IPS DF 19.7 (cell line): ENCODE measurements around the gene AMPH.
"Not testable (repeated sequence)": the region's sequence is repeated elsewhere in the genome, so short reads cannot be mapped to it uniquely, and the experiment has no call there.

Experiments
- DNase-seq: peaks from one replicate; pipeline ENCODE4 v3.0.0-alpha.2; 2013; ENCODE audit warnings: low read depth, low spot score

AMPH gene

DNA sequence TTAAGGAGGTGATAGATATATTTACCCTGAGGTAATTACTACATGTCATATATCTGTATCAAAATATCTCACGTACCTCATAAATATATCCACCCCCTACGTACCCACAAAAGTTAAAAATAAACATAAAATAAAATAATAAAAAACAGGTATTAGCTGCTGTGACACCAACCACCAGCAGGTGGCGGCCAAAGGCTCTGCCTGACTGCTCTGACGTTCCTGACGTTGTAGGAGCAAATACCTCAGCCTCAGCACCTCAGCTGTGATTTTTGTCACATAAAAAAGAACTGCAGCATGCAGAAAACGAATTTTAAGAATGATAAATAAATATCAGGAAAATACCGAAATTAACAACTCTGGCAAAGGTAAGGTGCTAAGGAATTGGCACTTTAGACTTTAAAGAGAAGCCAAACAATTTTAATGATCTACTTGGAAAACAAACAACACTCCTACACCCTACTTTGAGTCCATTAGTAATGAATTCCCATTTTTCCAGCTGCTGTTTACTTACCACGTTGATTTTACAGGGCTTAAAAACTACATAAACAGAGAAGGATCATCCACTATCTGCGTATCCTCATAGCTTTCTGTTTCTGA is 232.3 kb downstream of the AMPH start:
- no peak for DNase-seq

DNA sequence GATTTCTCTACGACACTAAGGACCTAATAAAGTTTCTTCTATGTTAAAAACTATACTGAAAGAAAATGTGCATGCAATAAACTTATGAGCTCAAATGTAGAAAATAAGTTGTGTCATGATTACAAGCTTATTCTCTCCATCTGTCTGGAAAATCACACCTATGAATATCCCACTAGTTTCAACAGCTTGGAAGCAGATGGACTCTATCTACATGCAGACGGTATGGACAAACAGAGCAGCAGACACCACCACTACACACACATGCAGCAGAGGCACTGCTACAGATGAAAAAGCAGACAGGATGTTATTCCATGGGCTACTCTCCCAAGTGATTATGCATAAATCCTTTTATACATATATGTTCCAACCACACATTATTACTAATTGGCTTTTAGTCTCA is 234.3 kb downstream of the AMPH start:
- no peak for DNase-seq

DNA sequence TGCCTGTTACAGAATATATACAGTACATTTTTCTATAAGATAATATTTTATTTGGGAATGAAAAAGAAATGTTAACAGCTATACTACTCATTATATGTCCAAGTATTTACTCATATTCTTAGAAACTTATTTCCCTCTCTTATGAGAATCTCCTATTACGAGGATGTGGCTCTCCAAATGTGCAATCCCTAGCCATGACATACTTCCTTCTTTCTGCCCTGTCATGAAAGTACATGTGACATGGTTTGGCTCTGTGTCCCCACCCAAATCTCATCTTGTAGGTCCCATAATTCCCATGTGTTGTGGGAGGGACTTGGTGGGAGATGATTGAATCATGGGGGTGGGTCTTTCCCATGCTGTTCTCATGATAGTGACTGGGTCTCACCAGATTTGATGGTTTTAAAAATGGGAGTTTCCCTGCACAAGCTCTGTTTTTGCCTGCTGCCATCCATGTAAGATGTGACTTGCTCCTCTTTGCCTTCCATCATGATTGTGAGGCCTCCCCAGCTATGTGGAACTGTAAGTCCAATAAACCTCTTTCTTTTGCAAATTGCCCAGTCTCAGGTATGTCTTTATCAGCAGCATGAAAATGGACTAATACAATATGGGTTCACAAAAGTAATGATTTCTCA is 235.1 kb downstream of the AMPH start:
- DNase-seq = not testable (repeated sequence)

DNA sequence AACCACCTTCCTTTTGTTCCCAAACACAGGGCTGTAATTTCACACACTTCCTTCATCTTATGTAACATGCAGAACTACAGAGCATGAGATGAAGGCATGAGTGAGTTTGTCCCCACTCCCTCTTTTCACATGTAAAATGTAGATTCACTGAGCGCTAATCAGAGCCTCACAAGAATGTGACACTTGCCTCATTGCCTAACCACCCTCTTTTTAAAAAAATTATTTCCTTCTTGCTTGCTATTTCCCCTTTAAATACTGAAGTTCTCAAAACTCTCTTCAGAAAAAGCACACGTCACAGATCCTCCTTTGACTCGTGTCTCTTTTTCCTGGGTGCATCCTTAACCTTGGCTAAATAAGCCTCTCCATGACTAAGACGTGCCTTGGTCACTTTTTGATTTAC is 236.5 kb downstream of the AMPH start:
- no peak for DNase-seq

DNA sequence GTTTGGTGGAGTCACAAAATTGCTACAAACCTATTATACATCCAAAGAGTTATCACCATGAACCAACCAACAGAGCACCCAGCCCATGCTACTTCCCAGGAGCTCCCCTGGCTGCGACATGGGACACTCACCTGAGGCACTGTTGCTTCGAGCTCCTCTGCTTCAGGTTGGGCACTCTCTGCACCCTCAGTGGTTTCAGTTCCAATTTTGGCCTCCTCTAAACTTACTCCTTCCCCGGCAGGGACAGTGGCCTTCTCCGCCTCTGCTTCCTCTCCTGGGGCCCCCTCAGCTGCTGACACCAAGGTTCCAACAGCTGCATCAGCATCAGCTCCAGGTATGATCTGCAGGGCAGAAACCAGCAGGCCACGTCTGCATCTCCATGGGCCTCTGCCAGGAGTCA is 237.3 kb downstream of the AMPH start:
- DNase-seq = no peak

DNA sequence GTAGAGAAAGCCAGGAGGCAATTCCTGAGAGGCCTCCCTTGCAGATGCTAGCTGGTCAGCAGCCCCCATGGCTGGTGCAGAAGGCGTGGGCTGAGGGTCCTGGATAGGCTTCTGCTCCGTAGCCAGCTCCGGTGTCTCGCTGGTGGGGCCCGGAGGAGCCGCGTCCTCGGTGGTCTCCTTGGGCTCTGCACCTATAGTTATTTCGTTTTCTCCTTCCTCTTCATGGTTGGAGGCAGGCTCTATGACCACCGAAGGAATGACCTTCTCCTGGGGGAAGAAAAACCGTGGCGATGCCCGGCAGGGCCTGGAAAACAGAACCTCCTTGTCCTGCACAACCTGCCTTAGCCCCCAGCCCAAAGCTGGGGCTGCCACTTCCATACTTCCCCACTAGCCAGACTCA is 239.4 kb downstream of the AMPH start:
- no peak for DNase-seq

DNA sequence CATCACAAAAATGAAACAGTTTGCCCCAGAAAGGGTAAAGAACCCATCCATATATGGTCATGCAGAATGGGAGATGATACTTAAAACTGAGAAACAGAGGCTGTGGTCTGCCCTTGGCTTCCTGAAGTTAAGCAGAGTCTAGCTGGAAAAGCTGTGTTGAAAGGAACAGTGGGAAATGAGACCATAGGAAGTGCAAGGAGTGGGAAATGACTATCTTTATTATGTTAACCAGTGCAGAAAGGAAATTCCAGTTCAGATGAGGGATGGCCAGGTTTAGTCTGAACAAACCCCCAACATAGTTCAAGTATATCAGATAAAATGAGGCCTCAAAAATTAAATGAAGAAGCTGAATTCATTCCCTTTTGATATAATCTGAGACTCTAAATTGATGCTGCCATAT is 245.5 kb downstream of the AMPH start:
- no peak for DNase-seq

DNA sequence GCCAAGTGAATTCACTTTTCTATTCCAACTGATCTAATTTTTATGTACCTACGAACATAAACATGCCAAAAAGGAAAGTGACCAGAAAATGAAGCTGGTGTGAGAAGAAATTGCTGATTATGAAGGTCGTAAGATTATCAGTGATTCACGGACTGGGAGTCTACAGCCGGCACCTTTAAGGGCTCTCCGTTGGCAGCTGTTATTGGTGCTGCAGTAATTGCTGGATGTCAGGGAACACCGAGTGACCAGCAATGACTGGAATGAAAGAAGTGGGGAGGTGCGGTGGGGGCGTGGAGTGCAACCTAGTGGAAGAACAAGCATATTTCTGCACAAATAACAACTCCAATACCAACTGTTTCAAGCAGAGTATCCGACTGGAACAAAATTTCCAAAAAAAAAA is 247.9 kb downstream of the AMPH start:
- no peak for DNase-seq

DNA sequence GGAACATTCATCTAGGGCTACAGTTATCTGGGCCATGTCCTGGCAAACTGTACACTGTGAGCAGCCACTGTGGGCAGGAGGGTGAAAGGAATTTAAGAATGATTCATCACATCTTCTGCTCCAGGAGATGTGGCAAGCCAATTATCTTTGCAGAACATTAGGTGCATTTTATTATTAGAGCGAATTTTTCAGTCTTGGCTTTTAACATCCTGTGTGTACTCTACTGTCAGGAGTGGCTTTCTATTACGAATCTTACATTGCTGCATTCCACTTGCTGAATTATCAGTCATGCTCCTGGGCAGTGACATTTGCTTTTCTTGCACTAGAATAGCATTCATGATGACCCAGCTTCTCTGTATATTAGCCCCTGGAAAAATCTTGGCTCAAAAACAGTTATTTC is 248.5 kb downstream of the AMPH start:
- DNase-seq = no peak

DNA sequence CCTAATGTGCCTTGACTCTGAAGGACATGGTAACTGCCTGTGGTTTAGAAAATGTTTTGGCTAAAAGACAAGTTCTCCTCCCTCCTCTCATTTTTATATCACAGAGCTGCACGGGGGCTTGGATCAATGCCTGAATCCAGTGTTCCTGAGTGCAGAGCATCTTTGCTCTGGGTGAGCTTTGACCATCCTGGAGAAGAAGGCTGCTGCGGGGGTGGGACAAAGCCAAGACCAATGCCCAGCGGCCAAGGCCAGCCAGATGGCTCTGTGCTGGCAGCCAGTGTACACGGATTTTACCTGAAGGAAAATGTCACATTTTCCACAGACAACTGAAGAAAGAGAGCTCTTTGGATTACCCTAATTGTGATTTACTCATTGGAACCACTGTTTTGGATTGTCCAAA is 255.7 kb downstream of the AMPH start:
- DNase-seq = no peak

DNA sequence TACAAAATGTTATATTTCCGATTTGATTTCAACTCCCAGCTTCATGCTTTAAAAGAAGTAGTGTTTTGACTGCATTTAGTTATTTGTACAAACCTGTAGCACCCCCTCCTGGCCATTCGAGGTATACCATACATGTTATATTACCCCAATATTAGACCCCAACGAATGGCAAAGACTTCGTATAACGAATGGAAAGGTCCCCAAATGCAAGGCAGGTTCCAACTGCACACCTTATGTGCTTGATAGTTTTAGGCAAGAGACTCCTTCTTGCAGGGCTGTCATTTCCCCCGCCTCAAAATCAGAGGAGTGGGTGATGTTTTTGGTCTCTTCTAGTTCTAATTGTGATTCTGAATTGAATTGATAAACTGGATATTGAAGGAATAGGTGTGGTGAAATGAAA is 256.7 kb downstream of the AMPH start:
- no peak for DNase-seq

DNA sequence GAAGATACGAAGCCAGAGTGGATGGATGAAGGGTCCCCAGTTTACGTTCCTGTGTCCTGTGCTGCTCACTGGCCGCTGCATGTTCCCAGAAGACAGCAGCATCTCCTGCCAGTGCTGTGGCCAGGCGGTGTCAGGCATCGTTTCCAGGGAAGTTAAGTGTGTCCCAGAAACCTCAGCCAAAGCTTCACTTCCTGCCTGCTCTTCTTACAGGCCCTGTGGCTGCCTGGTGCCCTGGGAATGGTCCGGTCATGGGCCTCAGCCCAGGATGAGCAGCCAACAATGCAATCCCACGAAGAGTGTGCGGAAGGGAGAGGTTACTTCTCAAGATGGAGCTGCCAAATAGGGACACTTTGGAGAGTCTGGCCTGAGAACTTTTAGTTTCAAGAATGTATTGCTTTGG is 258.0 kb downstream of the AMPH start:
- no peak for DNase-seq

DNA sequence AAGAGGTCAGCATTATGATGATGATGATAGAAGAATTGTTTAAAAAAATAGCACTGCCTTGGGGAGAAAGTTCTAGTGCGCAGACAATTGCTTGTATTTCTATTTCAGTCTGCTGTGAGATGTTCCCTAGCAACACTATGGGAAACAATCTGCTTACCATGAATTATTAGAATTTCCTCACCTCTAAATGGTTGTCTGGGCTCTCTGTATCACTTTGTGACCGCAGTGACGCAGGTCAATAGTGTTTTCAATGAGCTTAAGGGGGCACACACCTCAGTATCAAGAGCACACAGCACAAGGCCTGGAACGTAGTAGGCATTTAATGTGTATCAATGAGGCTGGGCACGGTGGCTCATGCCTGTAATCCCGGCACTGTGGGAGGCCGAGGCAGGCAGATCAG is 258.9 kb downstream of the AMPH start:
- DNase-seq = no peak

DNA sequence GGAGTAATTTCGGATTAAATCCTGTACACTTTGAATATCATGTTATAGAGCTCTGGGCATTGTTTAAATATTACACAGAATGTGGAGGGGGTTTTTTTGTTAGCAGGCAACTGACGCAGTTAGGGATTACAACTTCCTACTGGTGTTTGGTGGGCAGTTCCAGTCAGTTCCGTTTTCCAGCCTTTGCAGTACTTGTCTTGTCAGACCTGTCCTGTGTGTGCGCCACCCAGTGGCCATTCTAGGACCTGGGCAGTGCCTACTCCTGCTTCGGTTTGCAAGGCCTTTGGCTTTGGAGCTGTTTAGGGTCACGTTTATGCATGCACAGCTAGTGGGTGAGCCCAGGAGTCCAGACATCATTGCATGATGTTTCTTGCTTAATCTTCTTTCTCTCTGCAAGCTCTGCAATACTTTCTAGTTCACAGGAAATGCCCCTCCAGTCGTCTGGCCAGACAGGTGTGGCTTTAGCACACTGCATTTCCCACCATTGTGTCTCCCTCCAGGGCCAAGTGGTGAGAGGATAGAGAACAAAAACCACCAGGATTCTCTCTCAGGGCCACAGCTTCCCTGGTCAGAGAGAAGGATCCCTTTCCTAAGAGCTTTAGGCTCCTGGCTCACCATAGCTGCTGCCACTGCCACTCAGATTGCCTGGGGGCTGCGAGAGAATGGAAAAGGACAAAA is 261.2 kb downstream of the AMPH start:
- no peak for DNase-seq

DNA sequence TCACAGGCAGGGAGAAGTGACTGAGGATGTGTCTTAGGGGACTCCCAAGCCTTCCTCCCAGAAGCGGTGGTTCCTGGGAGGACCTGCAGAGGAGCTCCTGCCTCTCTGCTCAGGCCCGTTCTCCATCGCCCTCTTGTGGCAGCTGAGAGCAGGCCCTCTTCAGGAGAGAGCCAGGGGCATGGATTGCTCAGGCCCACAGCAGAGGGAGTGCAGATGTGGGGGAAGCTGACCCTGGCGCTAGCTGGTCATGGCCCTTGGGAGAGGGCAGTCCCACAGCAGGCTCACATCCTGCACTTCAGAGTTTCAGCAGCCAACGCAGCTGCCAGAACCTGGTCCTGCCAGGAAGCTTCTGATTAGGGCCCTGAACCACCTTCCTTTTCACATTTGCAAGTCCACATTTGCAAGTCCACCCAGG is 263.0 kb downstream of the AMPH start:
- DNase-seq = no peak

DNA sequence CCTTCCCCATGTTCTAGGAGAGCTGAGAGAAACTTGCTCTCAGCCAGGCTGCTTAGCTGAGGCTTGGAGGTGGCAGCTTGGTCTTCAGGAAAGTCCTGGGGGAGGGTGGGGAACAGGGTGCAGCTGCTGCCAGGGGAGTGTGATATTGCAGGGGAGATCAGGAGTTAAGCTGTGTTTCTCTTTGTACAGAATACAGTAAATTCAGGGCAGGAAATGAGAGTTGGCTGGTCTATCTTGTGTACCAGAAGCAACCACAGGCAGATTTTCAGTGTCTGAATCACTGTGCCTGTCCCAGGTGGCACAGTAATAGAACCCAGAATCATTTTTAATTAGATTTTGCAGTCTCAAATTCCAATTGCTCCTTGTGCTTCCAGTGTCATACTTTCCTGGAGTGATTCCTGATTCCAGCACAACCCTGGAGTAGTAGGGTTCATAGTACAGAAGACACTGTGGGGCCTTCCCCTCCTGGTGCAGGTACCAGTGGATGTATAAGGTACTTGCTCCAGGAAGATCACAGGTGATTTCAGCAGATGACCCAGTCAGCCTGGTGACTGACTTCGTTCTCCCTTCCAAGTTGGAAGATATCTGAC is 263.8 kb downstream of the AMPH start:
- DNase-seq = no peak

DNA sequence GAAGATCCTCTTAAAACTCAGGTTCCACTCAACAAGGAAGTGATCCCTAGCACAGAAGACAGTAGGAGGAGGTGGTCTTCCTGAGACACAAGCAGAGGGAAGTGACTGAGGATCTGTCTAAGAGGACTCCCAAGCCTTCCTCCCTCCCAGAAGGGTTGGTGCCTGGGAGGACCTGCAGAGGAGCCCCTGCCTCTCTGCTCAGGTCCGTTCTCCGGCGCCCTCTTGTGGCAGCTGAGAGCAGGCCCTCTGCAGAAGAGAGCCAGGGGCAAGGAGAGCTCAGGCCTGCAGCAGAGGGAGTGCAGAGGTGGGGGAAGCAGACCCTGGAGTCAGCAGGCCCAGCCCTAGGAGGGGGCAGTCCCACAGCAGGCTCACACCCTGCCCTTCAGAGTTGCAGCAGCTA is 267.8 kb downstream of the AMPH start:
- DNase-seq = not testable (repeated sequence)

DNA sequence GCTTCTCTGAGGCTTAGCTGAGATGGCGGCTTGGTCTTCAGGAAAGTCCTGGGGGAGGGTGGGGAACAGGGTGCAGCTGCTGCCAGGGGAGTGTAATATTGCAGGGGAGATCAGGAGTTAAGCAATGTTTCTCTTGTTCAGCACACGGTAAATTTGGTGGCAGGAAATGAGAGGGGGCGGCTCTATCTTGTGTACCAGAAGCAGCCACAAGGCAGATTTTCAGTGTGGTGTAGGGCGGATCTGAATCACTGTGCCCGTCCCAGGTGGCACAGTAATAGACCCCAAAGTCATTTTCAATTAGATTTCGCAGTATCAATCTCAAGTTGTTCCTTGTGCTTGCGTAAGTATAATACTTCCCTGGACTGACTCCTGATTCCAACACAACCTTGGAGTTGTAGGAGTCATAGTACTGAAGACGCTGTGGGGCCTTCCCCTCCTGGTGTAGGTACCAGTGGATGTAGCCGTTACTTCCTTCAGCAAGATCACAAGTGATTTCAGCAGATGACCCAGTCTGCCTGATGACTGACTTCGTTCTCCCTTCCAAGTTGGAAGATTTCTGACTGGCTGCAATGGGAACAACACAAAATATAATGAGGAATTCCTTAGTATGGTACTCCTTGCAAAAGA is 268.4 kb downstream of the AMPH start:
- DNase-seq = not testable (repeated sequence)

DNA sequence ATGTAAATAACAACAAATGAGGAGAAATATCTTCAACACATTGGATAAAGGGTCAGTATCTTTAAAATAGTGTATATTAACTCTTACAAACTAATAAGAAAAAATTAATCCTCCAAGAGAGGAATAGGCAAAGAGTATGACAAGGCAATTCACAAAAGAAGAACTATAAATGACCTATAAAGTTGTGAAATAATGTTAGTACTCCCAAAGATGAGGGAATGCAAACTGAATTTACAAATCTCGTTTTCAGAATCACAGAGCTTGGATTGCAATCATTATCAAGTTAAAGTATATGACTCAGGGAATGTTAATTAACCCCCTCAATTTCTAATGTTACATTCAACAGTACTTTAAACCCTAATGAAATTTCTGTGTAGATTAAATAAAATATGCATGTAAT is 270.4 kb downstream of the AMPH start:
- DNase-seq = no peak

DNA sequence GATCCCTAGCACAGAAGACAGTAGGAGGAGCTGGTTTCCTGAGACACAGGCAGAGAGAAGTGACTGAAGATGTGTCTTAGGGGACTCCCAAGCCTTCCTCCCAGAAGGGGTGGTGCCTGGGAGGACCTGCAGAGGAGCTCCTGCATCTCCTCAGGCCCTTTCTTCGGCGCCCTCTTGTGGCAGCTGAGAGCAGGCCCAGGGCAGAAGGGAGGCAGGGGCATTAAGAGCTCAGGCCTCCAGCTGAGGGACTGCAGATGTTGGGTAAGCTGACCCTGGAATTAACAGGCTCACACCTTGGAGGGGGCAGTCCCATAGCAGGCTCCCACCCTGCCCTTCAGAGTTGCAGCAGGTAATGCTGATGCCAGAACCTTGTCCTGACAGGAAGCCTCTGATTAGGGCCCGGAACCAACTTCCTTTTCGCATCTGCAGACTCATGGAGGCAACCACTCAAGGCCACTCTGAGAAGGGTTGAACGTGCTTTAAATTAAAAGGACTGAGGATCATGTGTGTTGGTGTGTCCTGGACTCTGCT is 272.0 kb downstream of the AMPH start:
- not testable (repeated sequence) for DNase-seq

DNA sequence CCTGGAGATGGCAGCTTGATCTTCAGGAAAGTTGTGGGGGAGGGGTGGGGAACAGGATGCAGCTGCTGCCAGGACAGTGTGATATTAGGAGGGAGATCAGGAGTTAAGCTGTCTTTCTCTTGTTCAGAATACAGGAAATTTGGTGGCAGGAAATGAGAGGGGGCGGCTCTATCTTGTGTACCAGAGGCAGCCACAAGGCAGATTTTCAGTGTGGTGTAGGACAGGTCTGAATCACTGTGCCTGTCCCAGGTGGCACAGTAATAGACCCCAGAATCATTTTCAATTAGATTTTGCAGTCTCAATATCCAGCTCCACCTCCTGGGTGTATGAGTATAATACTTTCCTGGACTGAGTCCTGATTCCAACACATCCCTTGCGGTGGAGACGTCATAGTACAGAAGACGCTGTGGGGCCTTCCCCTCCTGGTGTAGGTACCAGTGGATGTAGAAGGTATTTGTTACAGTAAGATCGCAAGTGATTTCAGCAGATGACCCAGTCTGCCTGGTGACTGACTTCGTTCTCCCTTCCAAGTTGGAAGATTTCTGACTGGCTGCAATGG is 272.8 kb downstream of the AMPH start:
- DNase-seq = not testable (repeated sequence)
